Smooth muscle cell (in vitro differentiated cells): Measurements from ENCODE around the gene ACTN4. TPM values are rescaled to one million over a fixed set of nuclear protein-coding genes. Genes with fewer than 3 reads are reported as not detected.

Experiments
- DNase-seq: peaks from one replicate; lab custom pipeline; 2025; ENCODE audit not compliant: unreplicated experiment; lab: John Stamatoyannopoulos, UW
- H2AFZ ChIP-seq: fragments of 200-600 bp; sonication (generic); 2 replicates; pipeline ENCODE4 v1.6.0; 2016; ENCODE audit warnings: antibody characterized with exemption, low read depth, mild to moderate bottlenecking
- H3F3A ChIP-seq: fragments of 200-600 bp; sonication (generic); 2 replicates; pipeline ENCODE4 v1.6.0; 2017; ENCODE audit warnings: antibody characterized with exemption, low read depth
- H3K27ac ChIP-seq: fragments of 200-600 bp; sonication (generic); 2 replicates; pipeline ENCODE4 v1.5.1; 2016; ENCODE audit warnings: low read depth, mild to moderate bottlenecking
- H3K27me3 ChIP-seq: fragments of 200-600 bp; sonication (generic); 2 replicates; pipeline ENCODE4 v1.6.1; 2016; ENCODE audit warnings: low read depth, mild to moderate bottlenecking
- H3K36me3 ChIP-seq: fragments of 200-600 bp; sonication (generic); 2 replicates; pipeline ENCODE4 v1.5.1; 2016; ENCODE audit warnings: low read depth
- H3K4me1 ChIP-seq: fragments of 200-600 bp; sonication (generic); 2 replicates; pipeline ENCODE4 v1.5.1; 2016; ENCODE audit warnings: low read depth
- H3K4me2 ChIP-seq: fragments of 200-600 bp; sonication (generic); 2 replicates; pipeline ENCODE4 v1.6.0; 2016; ENCODE audit warnings: mild to moderate bottlenecking
- H3K4me3 ChIP-seq: fragments of 200-600 bp; sonication (generic); 2 replicates; pipeline ENCODE4 v1.5.1; 2016; ENCODE audit warnings: mild to moderate bottlenecking
- H3K79me2 ChIP-seq: fragments of 200-600 bp; sonication (generic); 2 replicates; pipeline ENCODE4 v1.6.0; 2016; ENCODE audit warnings: low read depth, mild to moderate bottlenecking
- H3K9ac ChIP-seq: fragments of 200-600 bp; sonication (generic); 2 replicates; pipeline ENCODE4 v1.6.0; 2016; ENCODE audit warnings: low read depth
- H3K9me3 ChIP-seq: fragments of 200-600 bp; sonication (generic); replicated peaks from 2 replicates; pipeline ENCODE4 v1.5.1; 2016; ENCODE audit warnings: low read depth
- H4K20me1 ChIP-seq: fragments of 200-600 bp; sonication (generic); 2 replicates; pipeline ENCODE4 v1.6.0; 2016; ENCODE audit warnings: low read depth
- WGBS: methylation state at CpG from one replicate; pipeline ENCODE4 v1.1.7; 2016; ENCODE audit warnings: low lambda C conversion rate; 5-methylcytosine and 5-hydroxymethylcytosine counted together
- polyA plus RNA-seq: library from polyadenylated mRNA; unstranded; fragments of >200 nt; fragmentation: Nextera tagmentation; extraction: Ambion mirVana; gene quantifications from 2 replicates; pipeline ENCODE4 v1.2.1, GENCODE V29; 2016
- total RNA-seq: library from RNA; depleted of rRNA; stranded (reverse); fragments of >200 nt; gene quantifications from 2 replicates; pipeline ENCODE4 v1.2.3, GENCODE V29; 2014
- TF ChIP-seq, protein P1 (sequence below): fragments of 200-600 bp; sonication (generic); IDR thresholded peaks from 2 replicates; pipeline ENCODE4 v1.5.1; 2017; ENCODE audit warnings: borderline replicate concordance, mild to moderate bottlenecking, antibody characterized with exemption; ENCODE audit not compliant: insufficient read depth, poor library complexity, severe bottlenecking

ACTN4 gene
- total and polyA plus RNA-seq, 2 experiments from 2014 or later, result 53.8 to 311 TPM

DNA sequence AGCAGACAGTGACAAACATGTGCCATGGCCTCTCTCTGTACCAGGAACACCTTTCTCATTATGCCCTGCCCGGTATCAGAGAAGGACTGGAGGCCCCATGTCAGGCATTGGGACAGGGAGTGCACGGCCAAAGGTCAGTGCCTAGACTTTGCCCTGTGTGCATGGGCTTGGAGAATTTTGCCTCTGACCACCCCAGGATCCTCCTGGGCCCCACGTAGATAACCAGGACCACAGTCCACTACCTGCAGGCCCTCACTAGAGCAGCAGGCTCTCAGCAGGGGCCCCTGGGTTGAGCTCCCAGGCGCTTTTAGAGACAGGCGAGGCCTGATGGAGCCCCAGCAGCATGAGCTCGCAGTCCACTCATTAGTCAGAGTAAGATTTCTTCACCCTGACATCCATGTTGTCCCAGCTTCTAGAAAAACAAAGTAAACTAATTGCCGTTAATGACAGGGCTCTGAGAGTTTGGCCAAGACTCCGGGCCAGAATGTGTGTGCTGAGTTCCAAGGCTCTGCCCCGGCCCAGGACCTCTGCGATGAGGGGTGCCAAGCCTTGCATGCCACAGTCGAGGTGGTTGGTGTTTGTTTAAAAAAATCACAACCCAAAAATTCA is 54.1 kb downstream of the ACTN4 start:
- no peaks in the 10 kb centered on the region for H3K36me3 ChIP-seq
- H3K79me2 ChIP-seq, result peaks cover 90% of the 10 kb centered on the region
- no peaks in the 10 kb centered on the region for H3K9me3 ChIP-seq
- WGBS, result 93% methylated on average over 11 of the region's 11 CpGs
- peak overlapping the region; percentile 19 for H3K27ac ChIP-seq
- H3K4me3 ChIP-seq, result no peak overlapping the region
- no peak for DNase-seq
- no peaks in the 10 kb centered on the region for H3F3A ChIP-seq
- H3K9ac ChIP-seq, result no peak overlapping the region
- no peak overlapping the region for H2AFZ ChIP-seq
- H3K4me2 ChIP-seq, result no peak overlapping the region
- peaks cover 91% of the 10 kb centered on the region for H4K20me1 ChIP-seq
- H3K27me3 ChIP-seq, result no peaks in the 10 kb centered on the region
- peaks cover 12% of the 10 kb centered on the region for H3K4me1 ChIP-seq
- TF ChIP-seq, protein P1, sequence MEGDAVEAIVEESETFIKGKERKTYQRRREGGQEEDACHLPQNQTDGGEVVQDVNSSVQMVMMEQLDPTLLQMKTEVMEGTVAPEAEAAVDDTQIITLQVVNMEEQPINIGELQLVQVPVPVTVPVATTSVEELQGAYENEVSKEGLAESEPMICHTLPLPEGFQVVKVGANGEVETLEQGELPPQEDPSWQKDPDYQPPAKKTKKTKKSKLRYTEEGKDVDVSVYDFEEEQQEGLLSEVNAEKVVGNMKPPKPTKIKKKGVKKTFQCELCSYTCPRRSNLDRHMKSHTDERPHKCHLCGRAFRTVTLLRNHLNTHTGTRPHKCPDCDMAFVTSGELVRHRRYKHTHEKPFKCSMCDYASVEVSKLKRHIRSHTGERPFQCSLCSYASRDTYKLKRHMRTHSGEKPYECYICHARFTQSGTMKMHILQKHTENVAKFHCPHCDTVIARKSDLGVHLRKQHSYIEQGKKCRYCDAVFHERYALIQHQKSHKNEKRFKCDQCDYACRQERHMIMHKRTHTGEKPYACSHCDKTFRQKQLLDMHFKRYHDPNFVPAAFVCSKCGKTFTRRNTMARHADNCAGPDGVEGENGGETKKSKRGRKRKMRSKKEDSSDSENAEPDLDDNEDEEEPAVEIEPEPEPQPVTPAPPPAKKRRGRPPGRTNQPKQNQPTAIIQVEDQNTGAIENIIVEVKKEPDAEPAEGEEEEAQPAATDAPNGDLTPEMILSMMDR, result no peak

DNA sequence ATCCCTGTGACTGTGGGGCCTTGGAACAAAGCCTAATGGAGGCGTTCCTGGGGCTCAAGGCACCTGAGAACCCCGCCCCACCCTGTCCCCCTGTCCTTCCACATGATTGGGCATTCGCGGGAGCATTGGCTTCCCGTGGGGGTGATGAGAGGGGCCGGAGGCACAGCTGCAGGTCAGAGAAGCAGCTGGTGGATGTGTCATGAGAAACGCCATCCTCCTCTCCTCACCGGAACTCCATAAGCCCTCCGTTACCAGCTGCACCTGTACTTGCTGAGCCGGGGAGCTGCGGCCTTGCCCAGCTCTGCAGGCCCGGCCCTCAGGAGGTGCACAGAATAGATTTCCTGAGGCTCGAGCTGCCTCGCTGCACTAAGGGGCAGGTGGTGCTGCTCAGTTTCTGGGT is 54.8 kb downstream of the ACTN4 start:
- no peak overlapping the region for H3K27ac ChIP-seq
- no peaks in the 10 kb centered on the region for H3K9me3 ChIP-seq
- WGBS, result 96% methylated on average over 14 of the region's 14 CpGs
- H3K4me2 ChIP-seq, result no peak overlapping the region
- H3F3A ChIP-seq, result no peaks in the 10 kb centered on the region
- H4K20me1 ChIP-seq, result peaks cover 91% of the 10 kb centered on the region
- H3K4me1 ChIP-seq, result peaks cover 12% of the 10 kb centered on the region
- H3K9ac ChIP-seq, result no peak overlapping the region
- TF ChIP-seq, protein P1, result no peak
- peaks cover 88% of the 10 kb centered on the region for H3K79me2 ChIP-seq
- no peak overlapping the region for H3K4me3 ChIP-seq
- DNase-seq, result no peak
- H3K36me3 ChIP-seq, result no peaks in the 10 kb centered on the region
- H3K27me3 ChIP-seq, result no peaks in the 10 kb centered on the region
- no peak overlapping the region for H2AFZ ChIP-seq

GRCh38 chr19:38703509-38703908 is 56.1 kb downstream of the ACTN4 start:
- Histone ChIP-seq H3K9me3 (no peaks in the 10 kb centered on the region), H3K27me3 (no peaks in the 10 kb centered on the region), H4K20me1 (peaks cover 91% of the 10 kb centered on the region), H3K79me2 (peaks cover 75% of the 10 kb centered on the region), H3K4me2 (no peak overlapping the region), H3K36me3 (no peaks in the 10 kb centered on the region), H2AFZ (no peak overlapping the region), H3K27ac (no peak overlapping the region), H3K4me1 (peaks cover 4% of the 10 kb centered on the region), H3K9ac (no peak overlapping the region), H3F3A (no peaks in the 10 kb centered on the region), H3K4me3 (no peak overlapping the region)
- TF ChIP-seq, protein P1, result no peak
- WGBS, result 92% methylated on average over 14 of the region's 14 CpGs
- DNase-seq, result no peak

DNA sequence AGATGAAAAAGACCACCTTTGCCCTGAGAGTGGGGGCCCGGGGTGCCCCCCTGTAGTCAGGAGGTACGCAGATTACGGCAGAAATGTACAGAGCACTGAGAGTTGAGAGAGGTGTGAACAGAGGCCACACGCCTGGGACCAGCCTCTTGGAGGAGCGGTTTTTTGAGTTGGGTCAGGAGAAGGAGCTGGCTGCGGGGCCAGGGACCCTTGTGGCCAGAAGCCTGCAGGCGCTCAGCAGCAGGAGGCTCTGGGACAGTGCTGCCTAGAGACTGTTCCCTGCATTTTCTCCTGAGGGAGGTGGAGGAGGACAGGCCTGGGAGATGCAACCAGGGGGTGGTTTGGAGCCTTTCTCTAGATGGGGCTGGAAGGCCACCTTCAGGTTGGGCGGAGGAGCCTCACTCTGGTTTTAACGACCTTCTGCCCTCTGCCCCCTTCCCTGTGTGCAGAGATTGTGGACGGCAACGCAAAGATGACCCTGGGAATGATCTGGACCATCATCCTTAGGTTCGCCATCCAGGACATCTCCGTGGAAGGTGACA is 57.1 kb downstream of the ACTN4 start:
- no peak for DNase-seq
- H3K27me3 ChIP-seq, result no peaks in the 10 kb centered on the region
- no peak overlapping the region for H3K27ac ChIP-seq
- peaks cover 65% of the 10 kb centered on the region for H3K79me2 ChIP-seq
- 92% methylated on average over 13 of the region's 13 CpGs for WGBS
- no peak overlapping the region for H3K9ac ChIP-seq
- H3K4me2 ChIP-seq, result no peak overlapping the region
- no peaks in the 10 kb centered on the region for H3K4me1 ChIP-seq
- TF ChIP-seq, protein P1, result no peak
- H3F3A ChIP-seq, result peaks cover 3% of the 10 kb centered on the region
- H2AFZ ChIP-seq, result no peak overlapping the region
- no peak overlapping the region for H3K4me3 ChIP-seq
- peaks cover 81% of the 10 kb centered on the region for H4K20me1 ChIP-seq
- no peaks in the 10 kb centered on the region for H3K9me3 ChIP-seq
- H3K36me3 ChIP-seq, result no peaks in the 10 kb centered on the region
